Measurements from ENCODE around the gene UBE3B. TPM values are rescaled to one million over a fixed set of nuclear protein-coding genes. Genes with fewer than 3 reads are reported as not detected.

UBE3B gene
- polyA plus RNA-seq, 3 donors: 8.0 to 15.1 (median 12.5) TPM

- 84 to 94% (median 94%) methylated on average over 4 of the region's 4 CpGs for WGBS, 3 donors
- H3K27ac ChIP-seq (ENCODE audit: low read depth, low read length): no peak overlapping the region
These were observed 36.5 kb downstream of the UBE3B start for GRCh38 chr12:109513977-109514376.

GRCh38 chr12:109517619-109518018 lies 40.2 kb downstream of the UBE3B start:
- no peak overlapping the region for H3K27ac ChIP-seq (ENCODE audit: low read depth, low read length)
- WGBS, 3 donors: 71 to 79% (median 76%) methylated on average over 6 of the region's 6 CpGs

- no peak overlapping the region for H3K27ac ChIP-seq (ENCODE audit: low read depth, low read length)
- 46 to 66% (median 60%) methylated on average over 11 of the region's 11 CpGs for WGBS, 3 donors
These were observed 41.6 kb downstream of the UBE3B start for GRCh38 chr12:109518820-109519665.

- 75 to 85% (median 84%) methylated on average over 6 of the region's 6 CpGs for whole genome bisulfite sequencing, 3 donors
- H3K27ac ChIP-seq (ENCODE audit: low read depth, low read length): no peak overlapping the region
These were observed 42.4 kb downstream of the UBE3B start for GRCh38 chr12:109519787-109520186.

GRCh38 chr12:109521831-109522230 lies 44.4 kb downstream of the UBE3B start:
- H3K27ac ChIP-seq (ENCODE audit: low read depth, low read length): no peak overlapping the region
- 80 to 86% (median 84%) methylated on average over 10 of the region's 10 CpGs for WGBS, 3 donors

- WGBS, 3 donors: 78 to 85% (median 83%) methylated on average over 10 of the region's 10 CpGs
- no peak overlapping the region for H3K27ac ChIP-seq (ENCODE audit: low read depth, low read length)
These were observed 45.6 kb downstream of the UBE3B start for GRCh38 chr12:109523071-109523470.

GRCh38 chr12:109523504-109523903 lies 46.1 kb downstream of the UBE3B start:
- H3K27ac ChIP-seq (ENCODE audit: low read depth, low read length): no peak overlapping the region
- 87 to 93% (median 92%) methylated on average over 5 of the region's 5 CpGs for WGBS, 3 donors

- 83 to 93% (median 92%) methylated on average over 26 of the region's 26 CpGs for WGBS, 3 donors
- no peak overlapping the region for H3K27ac ChIP-seq (ENCODE audit: low read depth, low read length)
These were observed 47.2 kb downstream of the UBE3B start for GRCh38 chr12:109524466-109525278.

GRCh38 chr12:109525279-109525585 lies 47.8 kb downstream of the UBE3B start:
- 85 to 95% (median 86%) methylated on average over 3 of the region's 3 CpGs for WGBS, 3 donors

GRCh38 chr12:109527489-109528123 lies 50.2 kb downstream of the UBE3B start:
- WGBS, 3 donors: 81 to 91% (median 90%) methylated on average over 8 of the region's 8 CpGs
- H3K27ac ChIP-seq (ENCODE audit: low read depth, low read length): no peak overlapping the region

More at GRCh38 chr12:109525279-109525585, 47.8 kb downstream of the UBE3B start:
- no peak overlapping the region for H3K27ac ChIP-seq (ENCODE audit: low read depth, low read length)

GRCh38 chr12:109529691-109530640 lies 52.5 kb downstream of the UBE3B start:
- H3K27ac ChIP-seq (ENCODE audit: low read depth, low read length): no peak overlapping the region
- WGBS, 3 donors: 84 to 88% (median 85%) methylated on average over 19 of the region's 19 CpGs

- WGBS, 3 donors: 52 to 77% (median 59%) methylated on average over 2 of the region's 2 CpGs
- H3K27ac ChIP-seq (ENCODE audit: low read depth, low read length): no peak overlapping the region
These were observed 54.0 kb downstream of the UBE3B start for GRCh38 chr12:109531411-109531810.

GRCh38 chr12:109532721-109533486 lies 55.5 kb downstream of the UBE3B start:
- WGBS, 3 donors: 84 to 93% (median 92%) methylated on average over 24 of the region's 24 CpGs
- no peak overlapping the region for H3K27ac ChIP-seq (ENCODE audit: low read depth, low read length)

GRCh38 chr12:109533487-109533740 lies 56.0 kb downstream of the UBE3B start:
- H3K27ac ChIP-seq (ENCODE audit: low read depth, low read length): no peak overlapping the region
- WGBS, 3 donors: 93 to 94% (median 94%) methylated on average over 8 of the region's 8 CpGs

- WGBS, 3 donors: 91 to 95% (median 93%) methylated on average over 15 of the region's 15 CpGs
- H3K27ac ChIP-seq (ENCODE audit: low read depth, low read length): no peak overlapping the region
These were observed 57.0 kb downstream of the UBE3B start for GRCh38 chr12:109534456-109534855.

GRCh38 chr12:109535231-109535862 lies 57.9 kb downstream of the UBE3B start:
- 84 to 94% (median 92%) methylated on average over 25 of the region's 25 CpGs for WGBS, 3 donors

GRCh38 chr12:109535863-109536250 lies 58.4 kb downstream of the UBE3B start:
- 83 to 92% (median 86%) methylated on average over 5 of the region's 5 CpGs for WGBS, 3 donors

More at GRCh38 chr12:109535231-109535862, 57.9 kb downstream of the UBE3B start:
- no peak overlapping the region for H3K27ac ChIP-seq (ENCODE audit: low read depth, low read length)

More at GRCh38 chr12:109535863-109536250, 58.4 kb downstream of the UBE3B start:
- no peak overlapping the region for H3K27ac ChIP-seq (ENCODE audit: low read depth, low read length)
